Measurements from ENCODE around the gene GPS2. TPM values are rescaled to one million over a fixed set of nuclear protein-coding genes. Genes with fewer than 3 reads are reported as not detected.

The GPS2 gene, protein sequence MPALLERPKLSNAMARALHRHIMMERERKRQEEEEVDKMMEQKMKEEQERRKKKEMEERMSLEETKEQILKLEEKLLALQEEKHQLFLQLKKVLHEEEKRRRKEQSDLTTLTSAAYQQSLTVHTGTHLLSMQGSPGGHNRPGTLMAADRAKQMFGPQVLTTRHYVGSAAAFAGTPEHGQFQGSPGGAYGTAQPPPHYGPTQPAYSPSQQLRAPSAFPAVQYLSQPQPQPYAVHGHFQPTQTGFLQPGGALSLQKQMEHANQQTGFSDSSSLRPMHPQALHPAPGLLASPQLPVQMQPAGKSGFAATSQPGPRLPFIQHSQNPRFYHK
- total RNA-seq, result 51.1 TPM

GRCh38 chr17:7314719-7315569, at the start of gene GPS2:
GPS2 (minus strand) TSS chr17:7315360; CDS start chr17:7315052, 308 bp downstream.
- Histone ChIP-seq H3K27ac (peak within 1 kb of the TSS; percentile 91), H3K4me1 (peaks cover 50% of the 10 kb centered on the region), H3K27me3 (no peaks in the 10 kb centered on the region), H3K36me3 (peaks cover 3 to 66% of the 10 kb centered on the region in 2 donors), H3K9me3 (no peaks in the 10 kb centered on the region), H3K4me3 (peak within 1 kb of the TSS; percentile 87 to 95)
- TF ChIP-seq, protein P1, sequence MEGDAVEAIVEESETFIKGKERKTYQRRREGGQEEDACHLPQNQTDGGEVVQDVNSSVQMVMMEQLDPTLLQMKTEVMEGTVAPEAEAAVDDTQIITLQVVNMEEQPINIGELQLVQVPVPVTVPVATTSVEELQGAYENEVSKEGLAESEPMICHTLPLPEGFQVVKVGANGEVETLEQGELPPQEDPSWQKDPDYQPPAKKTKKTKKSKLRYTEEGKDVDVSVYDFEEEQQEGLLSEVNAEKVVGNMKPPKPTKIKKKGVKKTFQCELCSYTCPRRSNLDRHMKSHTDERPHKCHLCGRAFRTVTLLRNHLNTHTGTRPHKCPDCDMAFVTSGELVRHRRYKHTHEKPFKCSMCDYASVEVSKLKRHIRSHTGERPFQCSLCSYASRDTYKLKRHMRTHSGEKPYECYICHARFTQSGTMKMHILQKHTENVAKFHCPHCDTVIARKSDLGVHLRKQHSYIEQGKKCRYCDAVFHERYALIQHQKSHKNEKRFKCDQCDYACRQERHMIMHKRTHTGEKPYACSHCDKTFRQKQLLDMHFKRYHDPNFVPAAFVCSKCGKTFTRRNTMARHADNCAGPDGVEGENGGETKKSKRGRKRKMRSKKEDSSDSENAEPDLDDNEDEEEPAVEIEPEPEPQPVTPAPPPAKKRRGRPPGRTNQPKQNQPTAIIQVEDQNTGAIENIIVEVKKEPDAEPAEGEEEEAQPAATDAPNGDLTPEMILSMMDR (IDR thresholded peaks at IDR 0.05), result no peak
- TF ChIP-seq POLR2AphosphoS5 (IDR thresholded peaks at IDR 0.05; ENCODE audit: insufficient read depth in 1 of 2, low read depth in 1 of 2) (peak; percentile 92 to 96), POLR2A (IDR thresholded peaks at IDR 0.05) (peak in 1 of 2 donors; percentile 60)
- intact Hi-C loops (cut with DNase I), result loop anchor here (5.0 kb wide), 1 partner anchor 32 kb away; no protein-coding TSS in a partner anchor
- no peak for DNase-seq (ENCODE audit: extremely low spot score in 2 of 2)

DNA sequence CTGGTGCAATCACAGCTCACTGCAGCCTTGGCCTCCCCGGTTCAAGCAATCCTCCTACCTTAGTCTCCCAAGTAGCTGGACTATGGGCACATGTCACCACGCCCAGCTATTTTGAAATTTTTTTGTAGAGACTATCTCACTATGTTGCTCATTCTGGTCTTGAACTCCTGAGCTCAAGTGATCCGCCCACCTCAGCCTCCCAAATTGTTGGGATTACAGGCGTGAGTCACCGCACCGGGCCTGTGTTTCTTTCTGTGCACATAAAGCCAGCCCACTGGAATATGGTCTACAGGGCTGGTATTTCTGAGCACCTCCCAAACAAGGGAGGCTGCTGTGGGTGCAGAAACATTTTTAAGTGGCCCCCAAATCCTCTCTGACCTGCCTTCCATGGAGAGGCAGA, 48.2 kb upstream of the GPS2 start:
- intact Hi-C loops (cut with DNase I), result no loop called here
- no peak for DNase-seq (ENCODE audit: extremely low spot score in 2 of 2)
- Histone ChIP-seq H3K27me3 (no peaks in the 10 kb centered on the region), H3K4me1 (no peaks in the 10 kb centered on the region), H3K36me3 (no peaks in the 10 kb centered on the region), H3K9me3 (no peaks in the 10 kb centered on the region), H3K4me3 (no peak overlapping the region), H3K27ac (no peak overlapping the region)
- TF ChIP-seq, protein P1 (IDR thresholded peaks at IDR 0.05), result no peak
- TF ChIP-seq POLR2A (IDR thresholded peaks at IDR 0.05), result no peak
- no peak for TF ChIP-seq POLR2AphosphoS5 (IDR thresholded peaks at IDR 0.05; ENCODE audit: insufficient read depth in 1 of 2, low read depth in 1 of 2)

GRCh38 chr17:7361906-7362305, 46.7 kb upstream of the GPS2 start:
- TF ChIP-seq POLR2A (IDR thresholded peaks at IDR 0.05) (no peak), POLR2AphosphoS5 (IDR thresholded peaks at IDR 0.05; ENCODE audit: insufficient read depth in 1 of 2, low read depth in 1 of 2) (no peak)
- TF ChIP-seq, protein P1 (IDR thresholded peaks at IDR 0.05), result no peak
- intact Hi-C loops (cut with DNase I), result no loop called here
- H3K9me3 ChIP-seq, result no peaks in the 10 kb centered on the region
- no peaks in the 10 kb centered on the region for H3K27me3 ChIP-seq
- no peak for DNase-seq (ENCODE audit: extremely low spot score in 2 of 2)
- no peak overlapping the region for H3K4me3 ChIP-seq
- no peaks in the 10 kb centered on the region for H3K4me1 ChIP-seq
- no peak overlapping the region for H3K27ac ChIP-seq
- H3K36me3 ChIP-seq, result no peaks in the 10 kb centered on the region

DNA sequence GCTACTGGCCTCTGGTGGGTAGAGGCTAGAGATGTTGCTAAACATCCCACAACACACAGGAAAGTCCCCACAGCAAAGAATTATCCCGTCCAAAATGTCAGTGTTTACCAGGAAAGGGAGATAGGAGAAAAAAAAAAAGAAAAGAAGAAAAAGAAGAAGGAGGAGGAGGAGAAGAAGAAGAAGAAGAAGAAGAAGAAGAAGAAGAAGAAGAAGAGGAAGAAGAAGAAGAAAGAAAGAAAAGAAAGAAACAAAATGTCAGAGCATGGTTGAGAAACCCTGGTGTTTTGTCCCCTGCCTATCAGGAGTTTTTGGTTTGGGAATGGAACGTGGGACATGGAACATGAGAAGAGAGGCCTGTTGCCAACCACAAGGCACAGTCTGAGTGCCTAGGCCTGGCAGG, 42.2 kb upstream of the GPS2 start:
- H3K27me3 ChIP-seq, result no peaks in the 10 kb centered on the region
- no peaks in the 10 kb centered on the region for H3K36me3 ChIP-seq
- TF ChIP-seq POLR2A (IDR thresholded peaks at IDR 0.05) (no peak), POLR2AphosphoS5 (IDR thresholded peaks at IDR 0.05; ENCODE audit: insufficient read depth in 1 of 2, low read depth in 1 of 2) (no peak)
- TF ChIP-seq, protein P1 (IDR thresholded peaks at IDR 0.05), result no peak
- intact Hi-C loops (cut with DNase I), result loop anchor here (10.0 kb wide), 1 partner anchor 207 kb away; the partner anchor contains the start of gene SENP3
- no peaks in the 10 kb centered on the region for H3K9me3 ChIP-seq
- H3K4me3 ChIP-seq, result no peak overlapping the region
- H3K27ac ChIP-seq, result peak overlapping the region; percentile 96
- peaks cover 37% of the 10 kb centered on the region for H3K4me1 ChIP-seq
- no peak for DNase-seq (ENCODE audit: extremely low spot score in 2 of 2)

Data from vagina (tissue), 2 donors.